Astrocyte of the cerebellum (primary cell): ENCODE measurements around the gene GMCL2.

Experiments used
- DNase-seq: peaks from one replicate; pipeline ENCODE4 v3.0.0-alpha.2; 2011; ENCODE audit warnings: low read depth
- H3K4me3 ChIP-seq: 2 replicates; pipeline ENCODE4 v1.5.1; 2011; ENCODE audit warnings: mild to moderate bottlenecking, low read depth, low read length, moderate library complexity
- CTCF ChIP-seq: IDR thresholded peaks from 2 replicates; pipeline ENCODE4 v1.5.1; 2012; ENCODE audit warnings: low read length, low read depth, moderate library complexity, mild to moderate bottlenecking; ENCODE audit errors: missing control alignments
- in situ Hi-C: cut with HindIII; loops from 2 replicates; pipeline ENCODE4 v1.10.0; 2017; ENCODE audit warnings: low sequenced_read_pairs

GMCL2 gene

GRCh38 chr5:178196281-178196812 lies 9.2 kb upstream of the GMCL2 start:
- in situ Hi-C loops: no loop called here
- no peak for DNase-seq
- no peak overlapping the region for H3K4me3 ChIP-seq
- no peak for TF ChIP-seq CTCF

- in situ Hi-C loops: no loop called here
These were observed 6.9 kb upstream of the GMCL2 start for GRCh38 chr5:178194026-178194425.

GRCh38 chr5:178193251-178193809 lies 6.2 kb upstream of the GMCL2 start:
- in situ Hi-C loops: no loop called here

More at GRCh38 chr5:178194026-178194425, 6.9 kb upstream of the GMCL2 start:
- TF ChIP-seq CTCF: no peak
- no peak overlapping the region for H3K4me3 ChIP-seq
- no peak for DNase-seq

GRCh38 chr5:178192787-178193186 lies 5.6 kb upstream of the GMCL2 start:
- no peak for TF ChIP-seq CTCF
- DNase-seq: no peak

More at GRCh38 chr5:178193251-178193809, 6.2 kb upstream of the GMCL2 start:
- TF ChIP-seq CTCF: no peak
- no peak overlapping the region for H3K4me3 ChIP-seq
- no peak for DNase-seq

GRCh38 chr5:178192244-178192643 lies 5.1 kb upstream of the GMCL2 start:
- TF ChIP-seq CTCF: no peak
- in situ Hi-C loops: no loop called here
- no peak overlapping the region for H3K4me3 ChIP-seq
- no peak for DNase-seq

More at GRCh38 chr5:178192787-178193186, 5.6 kb upstream of the GMCL2 start:
- no peak overlapping the region for H3K4me3 ChIP-seq
- in situ Hi-C loops: no loop called here

GRCh38 chr5:178191661-178192060 lies 4.5 kb upstream of the GMCL2 start:
- no peak for DNase-seq
- TF ChIP-seq CTCF: no peak
- in situ Hi-C loops: no loop called here
- no peak overlapping the region for H3K4me3 ChIP-seq

GRCh38 chr5:178189433-178189832 lies 2.3 kb upstream of the GMCL2 start:
- TF ChIP-seq CTCF: no peak
- in situ Hi-C loops: no loop called here
- no peak for DNase-seq
- H3K4me3 ChIP-seq: no peak overlapping the region
